Mesothelial cell of epicardium (in vitro differentiated cells): ENCODE measurements around the gene SERPINE3. TPM values are rescaled to one million over a fixed set of nuclear protein-coding genes. Genes with fewer than 3 reads are reported as not detected.

ENCODE experiments used
- DNase-seq, 2 experiments: peaks; one replicate each; pipeline ENCODE4 v3.0.0; 2021; ENCODE audit warnings: low spot score in 2 of 2; ENCODE audit not compliant: unreplicated experiment in 2 of 2
- H3K27ac Mint-ChIP-seq: 2 replicates; pipeline ENCODE4 v1.8.0; 2021; ENCODE audit warnings: mixed read lengths
- H3K27me3 Mint-ChIP-seq: 2 replicates; pipeline ENCODE4 v1.8.0; 2021; ENCODE audit warnings: low read depth, mixed read lengths
- H3K36me3 Mint-ChIP-seq: 2 replicates; pipeline ENCODE4 v1.8.0; 2021; ENCODE audit warnings: mixed read lengths
- H3K4me1 Mint-ChIP-seq: 2 replicates; pipeline ENCODE4 v1.8.0; 2021; ENCODE audit warnings: mixed read lengths
- H3K4me3 Mint-ChIP-seq: 2 replicates; pipeline ENCODE4 v1.8.0; 2021; ENCODE audit warnings: mild to moderate bottlenecking, moderate library complexity, mixed read lengths
- H3K9me3 Mint-ChIP-seq: 2 replicates; pipeline ENCODE4 v1.8.0; 2021; ENCODE audit warnings: mixed read lengths
- CTCF ChIP-seq: fragments of 200-600 bp; sonication (generic); IDR thresholded peaks from one replicate; pipeline ENCODE4 v1.5.0; 2021; ENCODE audit warnings: antibody characterized with exemption; ENCODE audit not compliant: unreplicated experiment
- total RNA-seq: library from RNA; stranded (reverse); gene quantifications from 3 replicates; pipeline ENCODE4 v1.2.1, GENCODE V29; 2021

The SERPINE3 gene
- total RNA-seq = 0.22 to 0.31 TPM in 2 of 3 replicates, not detected in the other

- Mint-ChIP-seq H3K36me3 (no peaks in the 10 kb centered on the region), H3K27ac (no peak within 1 kb of the TSS), H3K9me3 (no peaks in the 10 kb centered on the region), H3K4me1 (peaks cover 4% of the 10 kb centered on the region), H3K27me3 (no peaks in the 10 kb centered on the region), H3K4me3 (no peak within 1 kb of the TSS)
- TF ChIP-seq CTCF = no peak
- DNase-seq = no peak
These were observed at the start of gene SERPINE3 for GRCh38 chr13:51339354-51339753. TSS of gene SERPINE3 (plus strand) at chr13:51339691. CDS start at chr13:51341092, 1,401 bp downstream.

GRCh38 chr13:51291341-51291740, 48.1 kb upstream of the SERPINE3 start:
- H3K9me3 Mint-ChIP-seq = no peaks in the 10 kb centered on the region
- H3K4me1 Mint-ChIP-seq = peaks cover 12% of the 10 kb centered on the region
- DNase-seq = no peak
- H3K27me3 Mint-ChIP-seq = peaks cover 5% of the 10 kb centered on the region
- no peak for TF ChIP-seq CTCF
- no peak overlapping the region for H3K4me3 Mint-ChIP-seq
- H3K27ac Mint-ChIP-seq = no peak overlapping the region
- no peaks in the 10 kb centered on the region for H3K36me3 Mint-ChIP-seq

GRCh38 chr13:51292000-51292565, 47.4 kb upstream of the SERPINE3 start:
- TF ChIP-seq CTCF = no peak
- Mint-ChIP-seq H3K27me3 (peaks cover 5% of the 10 kb centered on the region), H3K27ac (no peak overlapping the region), H3K9me3 (no peaks in the 10 kb centered on the region), H3K4me1 (peaks cover 12% of the 10 kb centered on the region), H3K36me3 (no peaks in the 10 kb centered on the region), H3K4me3 (no peak overlapping the region)
- no peak for DNase-seq

- H3K9me3 Mint-ChIP-seq = no peaks in the 10 kb centered on the region
- H3K4me1 Mint-ChIP-seq = peaks cover 6% of the 10 kb centered on the region
- TF ChIP-seq CTCF = no peak
- no peaks in the 10 kb centered on the region for H3K27me3 Mint-ChIP-seq
- H3K27ac Mint-ChIP-seq = no peak overlapping the region
- DNase-seq = no peak
- no peaks in the 10 kb centered on the region for H3K36me3 Mint-ChIP-seq
- no peak overlapping the region for H3K4me3 Mint-ChIP-seq
These were observed 41.9 kb upstream of the SERPINE3 start for GRCh38 chr13:51297556-51297955.

- Mint-ChIP-seq H3K4me3 (no peak overlapping the region), H3K4me1 (peaks cover 4% of the 10 kb centered on the region), H3K27ac (no peak overlapping the region), H3K36me3 (no peaks in the 10 kb centered on the region), H3K27me3 (no peaks in the 10 kb centered on the region), H3K9me3 (no peaks in the 10 kb centered on the region)
- no peak for DNase-seq
- no peak for TF ChIP-seq CTCF
These were observed 40.7 kb upstream of the SERPINE3 start for GRCh38 chr13:51298812-51299211.

- no peaks in the 10 kb centered on the region for H3K27me3 Mint-ChIP-seq
- no peak for DNase-seq
- peaks cover 2% of the 10 kb centered on the region for H3K4me1 Mint-ChIP-seq
- no peak for TF ChIP-seq CTCF
- H3K9me3 Mint-ChIP-seq = no peaks in the 10 kb centered on the region
- H3K36me3 Mint-ChIP-seq = no peaks in the 10 kb centered on the region
- no peak overlapping the region for H3K27ac Mint-ChIP-seq
- H3K4me3 Mint-ChIP-seq = no peak overlapping the region
These were observed 36.4 kb upstream of the SERPINE3 start for GRCh38 chr13:51303063-51303552.
